HepG2 (cell line): ENCODE measurements around the gene PRXL2A. TPM values are rescaled to one million over a fixed set of nuclear protein-coding genes. Genes with fewer than 3 reads are reported as not detected.

Source experiments
- ETV5 ChIP-seq: IDR thresholded peaks from 2 replicates; pipeline ENCODE4 v1.6.1; 2018; ENCODE audit warnings: missing biosample characterization, missing genetic modification reagents, inconsistent platforms, borderline replicate concordance
- FOXP1 ChIP-seq, 2 experiments: fragments of 450-650 bp in 1 of 2; IDR thresholded peaks; 2 replicates each; pipeline ENCODE4 v1.6.1; 2017 to 2018; ENCODE audit warnings: antibody characterized with exemption in 1 of 2
- HNF4A ChIP-seq: sonication (generic); formaldehyde crosslinking; IDR thresholded peaks from 2 replicates; pipeline ENCODE4 v1.4.0; 2020; ENCODE audit warnings: missing genetic modification reagents
- IRF2 ChIP-seq: IDR thresholded peaks from 2 replicates; pipeline ENCODE4 v1.6.1; 2018; ENCODE audit warnings: missing genetic modification reagents, missing compliant biosample characterization
- KAT8 ChIP-seq: IDR thresholded peaks from 2 replicates; pipeline ENCODE4 v1.6.1; 2016; ENCODE audit warnings: missing genetic modification reagents, missing compliant biosample characterization
- NR2F1 ChIP-seq, 2 experiments: fragments of 450-650 bp in 1 of 2; formaldehyde crosslinking in 1 of 2; IDR thresholded peaks; 2 replicates each; pipeline versions ENCODE4 v1.5.0 to v1.6.1; 2016 to 2020; ENCODE audit warnings: mild to moderate bottlenecking in 1 of 2, missing compliant biosample characterization in 1 of 2, missing genetic modification reagents in 1 of 2, moderate library complexity in 1 of 2
- POLR2A ChIP-seq, 2 experiments: IDR thresholded peaks; 2 replicates each; pipeline ENCODE4 v1.6.1; 2011; ENCODE audit warnings: low read depth in 2 of 2, low read length in 2 of 2, mild to moderate bottlenecking in 1 of 2, moderate library complexity in 1 of 2; ENCODE audit not compliant: insufficient read depth in 1 of 2
- PRPF4 ChIP-seq: fragments of 200-400 bp; formaldehyde crosslinking; IDR thresholded peaks from 2 replicates; pipeline ENCODE4 v1.6.1; 2016; ENCODE audit warnings: low read length, low read depth; ENCODE audit not compliant: poor library complexity, severe bottlenecking
- PTBP1 ChIP-seq: fragments of 200-400 bp; formaldehyde crosslinking; IDR thresholded peaks from 2 replicates; pipeline ENCODE4 v1.6.1; 2018; ENCODE audit warnings: low read length, low read depth; ENCODE audit not compliant: poor library complexity, severe bottlenecking
- REL ChIP-seq: sonication (generic); formaldehyde crosslinking; conservative IDR thresholded peaks from 2 replicates; pipeline ENCODE4 v1.8.0; 2022; ENCODE audit warnings: mild to moderate bottlenecking, missing genetic modification reagents, moderate library complexity
- REPIN1 ChIP-seq: sonication (generic); formaldehyde crosslinking; IDR thresholded peaks from 2 replicates; pipeline ENCODE4 v1.8.0; 2022; ENCODE audit warnings: missing genetic modification reagents, low read depth, mild to moderate bottlenecking, borderline replicate concordance
- SIX4 ChIP-seq: sonication (generic); formaldehyde crosslinking; IDR thresholded peaks from 2 replicates; pipeline ENCODE4 v1.4.0; 2020; ENCODE audit warnings: missing genetic modification reagents
- TCF7 ChIP-seq: sonication (generic); IDR thresholded peaks from 2 replicates; pipeline ENCODE4 v1.6.1; 2016; ENCODE audit warnings: antibody characterized with exemption, low read depth
- ZFP37 ChIP-seq: sonication (generic); formaldehyde crosslinking; IDR thresholded peaks from 2 replicates; pipeline ENCODE4 v1.4.0; 2020; ENCODE audit warnings: missing genetic modification reagents, borderline replicate concordance
- ZKSCAN8 ChIP-seq: IDR thresholded peaks from 2 replicates; pipeline ENCODE4 v1.6.1; 2016; ENCODE audit warnings: borderline replicate concordance, missing genetic modification reagents, missing compliant biosample characterization
- ZNF143 ChIP-seq: sonication (generic); formaldehyde crosslinking; IDR thresholded peaks from 2 replicates; pipeline ENCODE4 v1.4.0; 2020; ENCODE audit warnings: missing genetic modification reagents
- ZNF441 ChIP-seq: sonication (generic); formaldehyde crosslinking; IDR thresholded peaks from 2 replicates; pipeline ENCODE4 v1.7.0; 2021; ENCODE audit warnings: missing genetic modification reagents, borderline replicate concordance
- ZNF446 ChIP-seq: sonication (generic); formaldehyde crosslinking; IDR thresholded peaks from 2 replicates; pipeline ENCODE4 v1.5.0; 2020; ENCODE audit warnings: mild to moderate bottlenecking, missing genetic modification reagents
- ZNF558 ChIP-seq: sonication (generic); formaldehyde crosslinking; IDR thresholded peaks from 2 replicates; pipeline ENCODE4 v1.9.0; 2022; ENCODE audit warnings: mild to moderate bottlenecking, missing genetic modification reagents, borderline replicate concordance
- ZNF660 ChIP-seq: sonication (generic); formaldehyde crosslinking; IDR thresholded peaks from 2 replicates; pipeline ENCODE4 v1.5.1; 2020; ENCODE audit warnings: mild to moderate bottlenecking, low read depth, missing genetic modification reagents, borderline replicate concordance
- ZNF720 ChIP-seq: sonication (generic); formaldehyde crosslinking; IDR thresholded peaks from 2 replicates; pipeline ENCODE4 v1.4.0; 2020; ENCODE audit warnings: missing genetic modification reagents
- ZNF782 ChIP-seq: sonication (generic); formaldehyde crosslinking; IDR thresholded peaks from 2 replicates; pipeline ENCODE4 v1.4.0; 2020; ENCODE audit warnings: missing genetic modification reagents, mild to moderate bottlenecking, borderline replicate concordance
- polyA plus RNA-seq, 8 experiments: library from polyadenylated mRNA; depleted of rRNA in 3 of 8; stranded (reverse) in 7 of 8; unstranded in 1 of 8; fragments of >200 nt; fragmentation: Illumina TruSeq in 4 of 8; extraction: Trizol in 4 of 8; gene quantifications; 2 replicates each; pipeline versions ENCODE4 v1.2.1 to v1.2.3, GENCODE V29; 2011 to 2016; ENCODE audit warnings: low read depth in 4 of 8, missing spikeins in 1 of 8, mixed read lengths in 1 of 8; ENCODE audit not compliant: insufficient read depth in 1 of 8
- total RNA-seq, 5 experiments: library from RNA; depleted of rRNA; stranded (reverse); fragments of >200 nt; fragmentation: Illumina TruSeq; extraction: Trizol; gene quantifications; 2 replicates each; pipeline ENCODE4 v1.2.3, GENCODE V29; 2016; ENCODE audit warnings: low read depth in 1 of 5
- TF ChIP-seq, protein P1 (sequence below): sonication (generic); formaldehyde crosslinking; IDR thresholded peaks from 2 replicates; pipeline ENCODE4 v1.5.0; 2020; ENCODE audit warnings: mild to moderate bottlenecking, missing genetic modification reagents
- TF ChIP-seq, protein P2 (sequence below): sonication (generic); formaldehyde crosslinking; IDR thresholded peaks from 2 replicates; pipeline ENCODE4 v1.4.0; 2020; ENCODE audit warnings: low read depth, mild to moderate bottlenecking, missing genetic modification reagents
- TF ChIP-seq, protein P3 (sequence below): sonication (generic); formaldehyde crosslinking; IDR thresholded peaks from 2 replicates; pipeline ENCODE4 v1.4.0; 2020; ENCODE audit warnings: missing genetic modification reagents, borderline replicate concordance

Gene PRXL2A
- total and polyA plus RNA-seq, 2 of the 13 experiments (the other 11 are each of a cell fraction or from before 2014, with no cell fraction given), result 43.9 to 79.9 TPM

DNA sequence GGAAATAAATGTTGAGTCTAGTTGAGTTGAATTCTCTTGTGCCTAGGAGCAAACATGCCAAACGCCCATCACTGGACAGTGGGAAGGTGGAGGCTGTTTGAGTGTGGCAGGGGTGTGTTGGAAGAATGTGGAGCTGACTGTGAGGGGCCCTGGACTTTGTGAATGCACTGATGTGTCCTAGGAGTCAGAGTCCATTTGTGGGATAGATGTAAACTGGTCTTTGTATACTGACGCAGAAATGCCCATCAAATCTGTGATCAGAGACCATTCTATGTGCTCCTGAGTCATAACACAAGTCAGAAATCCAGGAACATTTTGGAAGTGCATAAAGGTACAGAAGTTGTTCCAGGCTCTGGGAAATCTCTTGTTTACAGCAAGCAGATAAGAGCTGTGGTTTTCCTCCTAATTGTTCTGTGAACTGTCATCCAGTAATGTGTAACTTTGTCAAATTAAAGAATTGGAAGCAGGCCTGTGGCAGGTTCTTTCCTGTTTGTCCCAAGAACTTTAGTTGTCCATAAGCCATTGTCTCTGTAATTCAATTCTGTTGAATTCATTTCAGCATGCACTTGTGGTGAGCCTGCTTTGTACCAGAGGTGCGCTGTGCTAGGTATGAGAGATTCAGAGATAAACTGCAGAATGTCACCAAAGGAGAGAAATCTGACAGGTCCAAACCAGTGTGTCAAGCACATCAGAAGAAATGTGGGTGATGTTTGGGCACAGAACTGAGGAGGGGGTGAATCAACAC is 7.6 kb downstream of the PRXL2A start (continued):
- TF ChIP-seq, protein P1, sequence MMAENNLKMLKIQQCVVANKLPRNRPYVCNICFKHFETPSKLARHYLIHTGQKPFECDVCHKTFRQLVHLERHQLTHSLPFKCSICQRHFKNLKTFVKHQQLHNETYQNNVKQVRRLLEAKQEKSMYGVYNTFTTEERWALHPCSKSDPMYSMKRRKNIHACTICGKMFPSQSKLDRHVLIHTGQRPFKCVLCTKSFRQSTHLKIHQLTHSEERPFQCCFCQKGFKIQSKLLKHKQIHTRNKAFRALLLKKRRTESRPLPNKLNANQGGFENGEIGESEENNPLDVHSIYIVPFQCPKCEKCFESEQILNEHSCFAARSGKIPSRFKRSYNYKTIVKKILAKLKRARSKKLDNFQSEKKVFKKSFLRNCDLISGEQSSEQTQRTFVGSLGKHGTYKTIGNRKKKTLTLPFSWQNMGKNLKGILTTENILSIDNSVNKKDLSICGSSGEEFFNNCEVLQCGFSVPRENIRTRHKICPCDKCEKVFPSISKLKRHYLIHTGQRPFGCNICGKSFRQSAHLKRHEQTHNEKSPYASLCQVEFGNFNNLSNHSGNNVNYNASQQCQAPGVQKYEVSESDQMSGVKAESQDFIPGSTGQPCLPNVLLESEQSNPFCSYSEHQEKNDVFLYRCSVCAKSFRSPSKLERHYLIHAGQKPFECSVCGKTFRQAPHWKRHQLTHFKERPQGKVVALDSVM, result no peak
- 0 out of 2 replicates have a peak, but pooled peaks have one; percentile 54 for TF ChIP-seq ZKSCAN8
- TF ChIP-seq KAT8 (CRISPR knock-in tag), result peak; percentile 29; the same call in 1 of the 2 replicates
- TF ChIP-seq, protein P2, sequence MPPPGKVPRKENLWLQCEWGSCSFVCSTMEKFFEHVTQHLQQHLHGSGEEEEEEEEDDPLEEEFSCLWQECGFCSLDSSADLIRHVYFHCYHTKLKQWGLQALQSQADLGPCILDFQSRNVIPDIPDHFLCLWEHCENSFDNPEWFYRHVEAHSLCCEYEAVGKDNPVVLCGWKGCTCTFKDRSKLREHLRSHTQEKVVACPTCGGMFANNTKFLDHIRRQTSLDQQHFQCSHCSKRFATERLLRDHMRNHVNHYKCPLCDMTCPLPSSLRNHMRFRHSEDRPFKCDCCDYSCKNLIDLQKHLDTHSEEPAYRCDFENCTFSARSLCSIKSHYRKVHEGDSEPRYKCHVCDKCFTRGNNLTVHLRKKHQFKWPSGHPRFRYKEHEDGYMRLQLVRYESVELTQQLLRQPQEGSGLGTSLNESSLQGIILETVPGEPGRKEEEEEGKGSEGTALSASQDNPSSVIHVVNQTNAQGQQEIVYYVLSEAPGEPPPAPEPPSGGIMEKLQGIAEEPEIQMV (CRISPR knock-in tag), result no peak
- TF ChIP-seq TCF7, result peak; percentile 29; the same call in 1 of the 2 replicates
- no peak for TF ChIP-seq ZNF441
- 0 out of 2 replicates have a peak, but pooled peaks have one; percentile 43 for TF ChIP-seq REPIN1 (CRISPR knock-in tag)
- no peak for TF ChIP-seq ETV5
- no peak for TF ChIP-seq ZNF782 (CRISPR knock-in tag)
- no peak for TF ChIP-seq POLR2A (IDR thresholded peaks at IDR 0.05; ENCODE audit: insufficient read depth in 1 of 2, low read depth in 2 of 2, low read length in 2 of 2)
- no peak for TF ChIP-seq ZNF143
- TF ChIP-seq IRF2 (CRISPR knock-in tag), result no peak
- TF ChIP-seq ZNF446 (CRISPR knock-in tag), result no peak
- TF ChIP-seq ZNF720 (CRISPR knock-in tag), result no peak
- no peak for TF ChIP-seq ZNF660 (CRISPR knock-in tag)
- peak; percentile 90 for TF ChIP-seq HNF4A
- TF ChIP-seq PRPF4, result no peak
- TF ChIP-seq ZFP37, result no peak
- TF ChIP-seq SIX4 (CRISPR knock-in tag), result no peak
- TF ChIP-seq, protein P3, sequence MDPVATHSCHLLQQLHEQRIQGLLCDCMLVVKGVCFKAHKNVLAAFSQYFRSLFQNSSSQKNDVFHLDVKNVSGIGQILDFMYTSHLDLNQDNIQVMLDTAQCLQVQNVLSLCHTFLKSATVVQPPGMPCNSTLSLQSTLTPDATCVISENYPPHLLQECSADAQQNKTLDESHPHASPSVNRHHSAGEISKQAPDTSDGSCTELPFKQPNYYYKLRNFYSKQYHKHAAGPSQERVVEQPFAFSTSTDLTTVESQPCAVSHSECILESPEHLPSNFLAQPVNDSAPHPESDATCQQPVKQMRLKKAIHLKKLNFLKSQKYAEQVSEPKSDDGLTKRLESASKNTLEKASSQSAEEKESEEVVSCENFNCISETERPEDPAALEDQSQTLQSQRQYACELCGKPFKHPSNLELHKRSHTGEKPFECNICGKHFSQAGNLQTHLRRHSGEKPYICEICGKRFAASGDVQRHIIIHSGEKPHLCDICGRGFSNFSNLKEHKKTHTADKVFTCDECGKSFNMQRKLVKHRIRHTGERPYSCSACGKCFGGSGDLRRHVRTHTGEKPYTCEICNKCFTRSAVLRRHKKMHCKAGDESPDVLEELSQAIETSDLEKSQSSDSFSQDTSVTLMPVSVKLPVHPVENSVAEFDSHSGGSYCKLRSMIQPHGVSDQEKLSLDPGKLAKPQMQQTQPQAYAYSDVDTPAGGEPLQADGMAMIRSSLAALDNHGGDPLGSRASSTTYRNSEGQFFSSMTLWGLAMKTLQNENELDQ, result no peak
- 0 out of 4 replicates have a peak, but pooled peaks of 1 of the 2 experiments have one; percentile 24 for TF ChIP-seq NR2F1 (CRISPR knock-in tag; IDR thresholded peaks at IDR 0.05)
- no peak for TF ChIP-seq ZNF558 (CRISPR knock-in tag)
- no peak for TF ChIP-seq PTBP1
- TF ChIP-seq FOXP1 (IDR thresholded peaks at IDR 0.05), result no peak
- TF ChIP-seq FOXP1 (CRISPR knock-in tag; IDR thresholded peaks at IDR 0.05), result peak; percentile 75
- TF ChIP-seq REL (CRISPR knock-in tag), result no peak
